Measurements from ENCODE around the gene GBX2.
A peak's percentile ranks its signal among the peaks of the same experiment; 100 is the strongest.

The GBX2 gene

GRCh38 chr2:236168110-236169080 is at the start of gene GBX2:
TSS of gene GBX2 (minus strand) at chr2:236168386. CDS start at chr2:236167971, 415 bp downstream.
- no peak within 1 kb of the TSS for H3K27ac ChIP-seq
- TF ChIP-seq CTCF (IDR thresholded peaks at IDR 0.05) = no peak
- peak; percentile 54 for DNase-seq (ENCODE audit: low spot score)
- peak within 1 kb of the TSS; percentile 68 for H3K4me3 ChIP-seq

- no peak for TF ChIP-seq CTCF (IDR thresholded peaks at IDR 0.05)
- no peak for DNase-seq (ENCODE audit: low spot score)
- H3K4me3 ChIP-seq = no peak overlapping the region
- no peak overlapping the region for H3K27ac ChIP-seq
Measured at GRCh38 chr2:236217926-236218325, 49.7 kb upstream of the GBX2 start.

- no peak for TF ChIP-seq CTCF (IDR thresholded peaks at IDR 0.05)
- DNase-seq (ENCODE audit: low spot score) = peak; percentile 31
- Histone ChIP-seq H3K4me3 (no peak overlapping the region), H3K27ac (no peak overlapping the region)
Measured at GRCh38 chr2:236216711-236217110, 48.5 kb upstream of the GBX2 start.

- no peak for TF ChIP-seq CTCF (IDR thresholded peaks at IDR 0.05)
Measured at GRCh38 chr2:236215761-236216333, 47.7 kb upstream of the GBX2 start.

GRCh38 chr2:236215196-236215595 is 47.0 kb upstream of the GBX2 start:
- Histone ChIP-seq H3K27ac (no peak overlapping the region), H3K4me3 (no peak overlapping the region)
- TF ChIP-seq CTCF (IDR thresholded peaks at IDR 0.05) = no peak
- DNase-seq (ENCODE audit: low spot score) = no peak

More at GRCh38 chr2:236215761-236216333, 47.7 kb upstream of the GBX2 start:
- Histone ChIP-seq H3K27ac (no peak overlapping the region), H3K4me3 (no peak overlapping the region)
- peak; percentile 53 for DNase-seq (ENCODE audit: low spot score)

GRCh38 chr2:236214376-236214995 is 46.3 kb upstream of the GBX2 start:
- Histone ChIP-seq H3K27ac (no peak overlapping the region), H3K4me3 (no peak overlapping the region)
- TF ChIP-seq CTCF (IDR thresholded peaks at IDR 0.05) = no peak
- no peak for DNase-seq (ENCODE audit: low spot score)
